ENCODE results near the gene RAPGEFL1.
A peak's percentile ranks its signal among the peaks of the same experiment; 100 is the strongest.
"Not testable (repeated sequence)": the region's sequence is repeated elsewhere in the genome, so short reads cannot be mapped to it uniquely, and the experiment has no call there.

RAPGEFL1 gene

DNA sequence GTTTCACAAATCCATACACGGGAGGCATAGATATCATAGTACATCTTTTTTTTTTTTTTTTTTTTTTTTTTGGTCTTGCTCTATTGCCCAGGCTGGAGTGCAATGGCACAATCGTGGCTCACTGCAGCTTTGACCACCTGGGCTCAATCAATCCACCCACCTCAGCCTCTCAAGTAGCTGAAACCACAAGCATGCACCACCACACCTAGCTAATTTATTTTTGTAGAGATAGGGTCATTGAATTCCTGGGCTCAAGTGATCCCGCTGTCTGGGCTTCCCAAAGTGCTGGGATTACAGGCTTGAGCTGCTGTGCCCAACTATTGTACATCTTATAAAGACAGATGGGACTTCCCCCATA, 3.5 kb upstream of the RAPGEFL1 start:
- no peak for DNase-seq (ENCODE audit: low spot score)

DNA sequence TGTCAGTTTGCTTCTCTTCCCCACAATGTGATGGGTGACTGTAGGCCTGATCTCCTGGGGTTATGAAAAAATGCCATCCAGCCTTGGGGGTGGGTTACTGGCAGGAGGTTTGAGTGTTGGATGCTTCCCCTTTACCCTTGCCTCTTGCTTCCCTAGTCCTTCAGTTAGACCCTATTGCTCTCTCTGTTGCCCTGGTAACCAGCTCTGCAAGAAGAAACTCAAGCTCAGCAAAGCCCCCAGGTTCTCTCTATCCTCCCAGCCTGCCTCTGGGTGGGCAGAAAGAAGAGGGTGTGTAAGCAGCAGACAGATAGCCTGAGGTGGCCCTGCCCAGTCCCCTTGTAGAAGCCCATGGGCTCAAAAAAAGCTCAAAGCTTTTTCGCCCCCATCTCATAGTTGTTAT, 2.8 kb upstream of the RAPGEFL1 start:
- no peak for DNase-seq (ENCODE audit: low spot score)

DNA sequence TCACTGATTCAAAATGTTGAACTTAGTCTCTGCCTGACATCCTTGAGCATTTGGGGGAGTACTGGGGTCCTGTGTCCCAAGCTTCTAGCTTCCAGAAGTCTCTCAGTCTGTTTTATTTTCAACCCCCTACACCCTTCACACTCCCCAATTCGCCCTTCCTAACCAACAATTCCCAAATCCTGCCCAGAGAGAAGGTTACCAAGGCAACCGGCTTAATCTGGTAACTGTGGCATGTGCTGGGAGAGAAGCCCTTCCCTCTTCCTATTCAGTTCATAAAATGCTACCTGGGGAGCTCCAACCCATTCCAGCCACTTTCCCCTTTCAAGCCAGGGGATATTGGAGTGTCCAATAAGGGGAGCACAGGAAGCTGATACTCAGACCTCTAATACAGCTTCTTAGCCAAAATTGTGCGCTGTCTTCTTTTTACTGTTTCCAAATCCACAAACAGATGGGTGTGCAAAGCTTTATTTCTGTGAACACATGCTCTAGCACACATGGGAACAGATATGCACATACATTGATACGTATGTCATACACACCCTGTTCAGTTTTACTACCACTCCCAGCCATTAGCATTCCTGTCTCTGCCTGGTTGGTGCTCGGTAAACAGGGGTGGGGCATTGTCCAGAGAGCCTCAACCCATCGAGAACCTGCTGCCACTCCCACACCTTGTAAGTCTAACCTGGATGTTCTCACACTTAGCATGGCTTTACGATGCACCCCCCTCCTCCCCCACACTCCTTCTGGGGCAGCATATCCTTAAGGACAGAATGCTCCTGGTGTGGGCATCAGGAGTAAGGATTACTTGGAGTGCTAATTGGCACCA, 1.1 kb upstream of the RAPGEFL1 start:
- DNase-seq (ENCODE audit: low spot score): no peak

DNA sequence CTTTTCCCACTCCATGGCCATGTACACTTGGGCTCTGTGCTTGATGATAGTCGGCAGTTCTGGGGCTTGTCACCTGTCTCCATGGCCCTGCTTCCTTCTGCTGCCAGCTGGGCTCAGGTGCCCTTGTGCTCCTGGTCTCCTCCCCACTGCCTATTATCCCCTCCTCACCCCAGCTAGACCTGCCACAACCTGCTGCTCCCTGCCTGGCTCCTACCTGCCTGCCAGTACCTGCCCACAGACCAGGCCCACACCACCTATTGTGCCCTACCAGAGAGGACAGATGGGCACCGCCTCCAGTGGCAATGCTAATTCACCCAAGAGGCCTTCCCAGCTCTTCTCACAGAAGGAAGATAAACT, 538 bp upstream of the RAPGEFL1 start:
- DNase-seq (ENCODE audit: low spot score): no peak

DNA sequence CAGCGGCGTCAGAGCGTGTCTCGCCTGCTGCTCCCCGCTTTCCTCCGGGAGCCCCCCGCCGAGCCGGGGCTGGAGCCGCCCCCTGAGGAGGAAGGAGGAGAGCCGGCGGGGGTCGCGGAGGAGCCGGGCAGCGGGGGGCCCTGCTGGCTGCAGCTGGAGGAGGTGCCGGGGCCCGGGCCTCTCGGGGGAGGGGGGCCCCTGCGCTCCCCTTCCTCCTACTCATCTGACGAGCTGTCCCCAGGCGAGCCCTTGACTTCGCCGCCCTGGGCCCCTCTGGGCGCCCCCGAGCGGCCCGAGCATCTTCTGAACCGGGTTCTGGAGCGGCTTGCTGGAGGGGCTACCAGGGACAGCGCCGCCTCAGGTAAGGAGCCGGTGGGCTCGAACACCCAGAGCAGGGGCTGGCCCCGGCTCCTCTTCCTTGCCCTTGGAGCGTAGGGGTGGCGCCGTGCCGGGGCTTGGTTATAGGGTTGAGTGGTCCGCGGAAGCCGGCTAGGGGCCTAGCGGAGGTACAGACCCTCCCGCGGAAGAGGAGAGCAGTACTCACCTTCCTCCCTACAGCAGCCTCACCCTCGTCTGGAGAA, 841 bp downstream of the RAPGEFL1 start:
- no peak for DNase-seq (ENCODE audit: low spot score)

DNA sequence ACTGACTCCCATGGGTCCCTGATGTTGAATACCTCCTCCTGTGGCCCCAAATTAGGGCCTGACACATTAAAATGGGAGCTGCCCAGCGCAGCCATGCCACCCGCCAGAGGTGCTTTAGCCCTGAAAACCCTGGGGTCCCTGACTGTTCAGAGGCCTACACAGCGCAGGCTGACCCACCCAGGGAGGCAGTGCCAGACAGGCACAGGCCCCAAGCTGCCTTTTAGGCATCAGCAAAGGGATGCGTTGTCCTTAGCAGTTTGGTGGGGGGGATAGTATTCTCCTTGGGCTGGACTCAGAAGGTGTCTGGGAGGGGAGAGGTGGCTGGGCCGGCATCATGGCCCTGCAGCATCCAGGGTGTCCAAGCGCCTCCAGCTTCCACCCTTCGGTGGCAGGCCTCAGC, 1.4 kb downstream of the RAPGEFL1 start:
- no peak for DNase-seq (ENCODE audit: low spot score)

DNA sequence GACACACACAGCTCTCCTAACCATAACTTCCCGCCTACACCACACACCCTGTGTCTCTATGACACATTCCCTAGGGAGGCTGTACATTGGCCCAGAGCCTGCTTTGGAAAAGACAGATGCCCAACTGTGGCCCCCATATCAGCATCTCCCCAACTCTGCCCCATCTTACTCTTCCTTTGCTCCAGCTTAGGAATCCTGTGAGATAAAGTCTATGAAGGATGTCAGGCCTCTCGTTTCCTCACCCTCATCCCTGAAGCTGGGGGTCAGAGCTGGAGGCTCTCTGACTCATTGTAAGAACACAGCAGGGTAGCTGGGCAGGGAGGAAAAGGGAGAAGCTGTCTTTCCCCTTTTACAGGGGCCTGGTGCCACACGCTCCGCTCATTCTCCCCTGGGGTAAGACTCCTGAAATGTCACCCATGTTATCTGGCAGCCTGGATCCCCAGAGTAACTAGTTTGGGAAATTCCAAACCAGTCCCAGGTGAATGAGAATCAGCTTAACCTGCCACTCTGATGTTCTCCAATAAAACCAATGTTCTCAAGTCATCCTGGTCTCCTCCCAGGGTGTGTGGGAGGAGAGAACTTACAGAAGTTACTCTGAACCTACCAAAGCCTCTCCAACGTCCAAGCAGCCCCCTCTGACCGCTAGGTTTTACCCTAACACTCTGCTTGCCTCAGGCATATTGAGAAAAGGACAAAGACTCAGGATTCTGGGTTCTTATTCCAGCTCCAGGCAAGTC, 2.8 kb downstream of the RAPGEFL1 start:
- no peak for DNase-seq (ENCODE audit: low spot score)

DNA sequence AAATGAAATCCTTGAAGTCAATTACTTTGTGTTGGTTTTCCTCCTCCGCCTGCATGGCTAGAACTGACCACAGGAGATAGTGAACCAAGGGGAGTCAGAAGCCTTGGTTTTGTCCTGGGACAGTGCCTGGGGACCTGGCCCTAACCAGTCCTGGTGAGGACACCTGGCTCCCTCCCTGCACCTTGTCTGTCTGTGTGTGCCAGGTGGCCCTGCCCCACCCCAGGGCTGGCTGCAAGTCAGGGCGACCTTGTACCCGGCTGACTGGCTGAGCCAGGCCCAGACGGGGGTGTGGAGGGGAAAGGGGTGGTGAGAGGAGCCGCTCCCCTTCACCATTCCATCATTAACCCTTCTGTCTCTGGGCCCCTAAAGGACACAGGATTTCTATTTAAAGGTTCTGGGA, 3.4 kb downstream of the RAPGEFL1 start:
- DNase-seq (ENCODE audit: low spot score): no peak

DNA sequence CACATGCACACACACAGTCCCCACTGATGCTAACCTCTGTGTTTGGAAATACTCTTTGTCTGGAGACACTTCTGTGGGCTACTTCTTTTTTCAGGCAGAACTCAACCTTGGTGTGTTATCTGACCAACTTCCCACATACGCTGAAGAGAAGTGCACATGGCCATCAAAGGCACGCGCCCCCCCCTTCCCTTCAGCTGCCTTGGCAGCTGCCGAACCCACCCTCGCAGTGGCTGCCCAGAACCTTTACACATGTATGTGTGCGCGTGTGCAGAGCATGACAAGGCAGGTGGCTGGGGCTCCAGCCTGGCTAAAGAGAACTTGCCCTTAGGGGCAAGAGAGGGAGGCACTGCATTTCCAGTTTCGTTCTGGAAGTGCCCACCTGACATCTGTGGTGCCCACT, 3.9 kb downstream of the RAPGEFL1 start:
- no peak for DNase-seq (ENCODE audit: low spot score)

DNA sequence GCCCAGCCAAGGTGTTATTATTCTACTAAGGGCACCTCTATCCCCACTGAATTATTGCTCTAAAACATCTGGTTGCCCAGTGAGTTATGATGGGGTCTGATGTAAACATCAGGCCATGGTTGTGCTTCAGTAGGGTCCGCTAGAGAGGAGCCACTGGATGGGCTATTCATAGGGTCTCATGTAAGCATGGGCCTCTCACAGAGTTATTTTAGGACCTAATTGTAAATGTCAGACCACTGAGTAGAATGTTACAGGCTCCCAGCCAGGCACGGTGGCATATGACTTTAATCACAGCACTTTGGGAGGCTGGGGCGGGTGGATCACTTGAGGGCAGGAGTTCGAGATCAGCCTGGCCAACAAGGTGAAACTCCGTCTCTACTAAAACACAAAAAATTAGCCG, 5.3 kb downstream of the RAPGEFL1 start:
- no peak for DNase-seq (ENCODE audit: low spot score)

DNA sequence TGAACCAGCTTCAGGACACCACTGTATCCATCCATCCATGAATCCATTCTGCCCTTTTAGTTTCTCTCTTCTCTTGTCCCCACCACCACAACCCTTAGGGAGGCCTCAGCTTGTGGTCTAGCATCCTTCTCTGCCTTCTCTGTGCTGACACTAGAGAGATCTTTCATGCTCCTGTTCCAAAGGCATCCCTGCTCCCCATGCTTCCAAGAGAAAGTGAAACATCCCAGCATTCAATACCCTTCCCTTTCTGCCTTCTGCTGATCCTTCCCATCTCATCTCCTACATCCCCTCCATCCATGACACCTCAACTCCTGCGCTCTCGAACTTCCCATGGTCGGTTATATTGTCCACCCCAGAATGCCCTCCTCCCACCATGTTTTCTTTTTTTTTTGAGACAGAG, 10.0 kb downstream of the RAPGEFL1 start:
- DNase-seq (ENCODE audit: low spot score): no peak

DNA sequence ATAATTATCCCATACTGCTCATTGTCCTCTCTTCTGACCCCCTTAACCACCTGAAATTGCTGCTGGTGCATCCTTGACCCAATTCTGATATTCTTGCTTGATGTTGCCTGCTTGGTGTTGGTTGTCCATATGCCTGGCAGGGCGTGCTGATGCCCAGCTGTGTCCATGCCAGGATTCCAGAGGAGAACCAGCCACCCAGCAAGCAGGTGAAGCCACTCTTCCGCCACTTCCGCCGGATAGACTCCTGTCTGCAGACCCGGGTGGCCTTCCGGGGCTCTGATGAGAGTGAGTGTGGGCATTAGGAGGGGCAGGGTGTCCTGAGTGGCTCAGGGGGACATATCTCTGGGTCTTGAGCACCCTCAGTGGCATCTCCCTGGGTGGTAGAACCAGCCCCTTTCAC, 11.4 kb downstream of the RAPGEFL1 start:
- DNase-seq (ENCODE audit: low spot score): no peak

DNA sequence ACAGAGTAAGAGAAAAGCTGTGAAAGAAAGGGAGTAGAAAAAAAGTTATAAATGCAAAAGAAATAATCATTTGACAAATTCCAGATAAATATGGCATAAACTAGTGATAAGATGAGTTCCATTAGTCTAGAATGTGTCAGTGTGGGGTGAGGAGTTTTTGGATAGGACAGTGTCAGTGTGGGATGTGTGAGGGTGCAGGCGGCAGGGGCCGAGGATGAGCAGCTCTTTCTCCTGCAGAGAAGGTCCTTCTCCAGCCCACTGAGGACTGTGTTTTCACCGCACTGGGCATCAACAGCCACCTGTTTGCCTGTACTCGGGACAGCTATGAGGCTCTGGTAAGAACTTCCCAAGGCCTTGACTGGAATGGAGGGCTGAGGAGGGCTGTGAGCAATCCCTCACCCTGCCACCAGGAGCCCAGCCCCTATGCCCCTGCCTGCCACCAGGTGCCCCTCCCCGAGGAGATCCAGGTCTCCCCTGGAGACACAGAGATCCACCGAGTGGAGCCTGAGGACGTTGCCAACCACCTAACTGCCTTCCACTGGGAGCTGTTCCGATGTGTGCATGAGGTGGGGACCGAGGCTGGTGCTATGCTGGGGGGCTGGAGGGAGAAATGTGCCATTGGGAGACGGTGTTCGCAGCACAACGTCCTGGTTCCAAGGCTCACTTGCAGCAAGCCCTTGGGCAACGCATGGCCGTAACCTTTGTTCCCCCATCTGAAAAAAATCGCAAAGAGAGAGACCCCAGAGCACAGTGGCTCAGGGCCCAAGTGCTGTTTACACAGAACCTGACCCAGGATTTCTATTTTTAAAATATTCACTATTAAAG, 13.1 kb downstream of the RAPGEFL1 start:
- no peak for DNase-seq (ENCODE audit: low spot score)

DNA sequence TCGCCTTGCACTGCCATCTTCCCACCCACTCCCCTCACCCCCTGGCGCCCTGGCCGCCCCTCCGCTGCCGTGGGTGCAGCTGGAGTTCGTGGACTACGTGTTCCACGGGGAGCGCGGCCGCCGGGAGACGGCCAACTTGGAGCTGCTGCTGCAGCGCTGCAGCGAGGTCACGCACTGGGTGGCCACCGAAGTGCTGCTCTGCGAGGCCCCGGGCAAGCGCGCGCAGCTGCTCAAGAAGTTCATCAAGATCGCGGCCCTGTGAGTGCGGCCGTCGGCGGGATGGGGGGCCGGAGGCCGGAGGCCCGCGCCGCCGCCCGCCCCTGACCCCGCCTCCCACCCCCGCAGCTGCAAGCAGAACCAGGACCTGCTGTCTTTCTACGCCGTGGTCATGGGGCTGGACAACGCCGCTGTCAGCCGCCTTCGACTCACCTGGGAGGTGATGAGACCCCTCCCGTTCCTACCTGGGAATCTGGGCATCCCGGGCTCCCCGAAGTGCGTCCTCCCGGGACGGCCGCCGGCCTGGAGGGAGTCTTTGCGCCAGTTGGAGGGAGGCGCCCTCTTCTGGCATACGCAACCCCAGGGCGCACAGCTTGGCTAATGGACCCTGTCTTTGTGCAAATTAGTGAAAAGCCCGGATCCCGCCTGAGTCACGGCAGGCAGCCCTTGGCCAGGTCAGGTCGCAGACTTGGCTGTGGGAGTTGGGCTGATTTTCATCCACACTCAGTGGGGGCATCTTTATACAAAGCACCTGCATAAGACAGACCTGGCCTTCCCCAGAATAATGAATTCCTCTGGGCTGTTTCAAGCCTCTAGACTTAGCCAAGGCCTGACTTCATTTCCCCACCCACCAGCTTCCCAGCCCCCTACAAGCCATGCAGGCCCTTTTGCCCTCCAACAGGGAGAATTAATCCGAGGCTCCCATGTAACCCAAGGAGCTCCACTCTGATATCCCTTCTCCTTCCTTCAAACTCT, 14.3 kb downstream of the RAPGEFL1 start:
- peak; percentile 69 for DNase-seq (ENCODE audit: low spot score)

DNA sequence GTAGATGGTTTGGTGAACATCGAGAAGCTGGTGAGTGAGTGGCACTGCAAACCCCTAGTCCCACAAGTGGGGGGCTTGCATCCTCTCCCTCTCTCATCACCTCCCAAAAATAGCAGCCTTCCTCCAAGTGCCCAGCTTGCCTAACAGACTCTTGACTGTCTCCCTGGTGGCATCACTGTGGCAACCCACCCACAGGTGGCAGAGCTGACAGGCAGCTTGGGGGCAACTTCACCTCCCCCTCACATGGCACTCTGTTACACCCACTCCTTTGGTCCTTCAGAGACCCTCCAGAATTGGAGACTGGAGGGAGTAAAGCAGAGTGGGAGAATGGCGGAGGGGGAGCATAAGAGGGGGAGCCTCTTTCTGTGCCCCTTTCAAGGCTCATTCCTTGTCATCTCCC, 15.7 kb downstream of the RAPGEFL1 start:
- DNase-seq (ENCODE audit: low spot score): no peak

DNA sequence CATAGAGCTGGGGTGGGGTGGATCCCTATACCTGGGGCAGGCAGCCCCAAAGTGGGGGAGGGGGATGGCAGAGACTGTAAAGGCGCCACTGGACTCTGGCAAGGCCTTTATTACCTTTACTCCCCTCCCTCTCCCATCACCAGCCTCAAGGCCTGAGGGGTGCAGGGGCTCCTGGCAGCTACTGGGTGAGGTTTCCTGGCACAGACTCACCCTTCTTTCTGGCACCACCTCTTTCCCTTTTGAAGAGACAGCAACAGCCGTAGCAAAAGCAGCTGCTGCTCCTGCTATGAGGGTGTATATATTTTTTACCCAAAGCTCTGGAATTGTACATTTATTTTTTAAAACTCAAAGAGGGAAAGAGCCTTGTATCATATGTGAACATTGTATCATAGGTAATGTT, 17.6 kb downstream of the RAPGEFL1 start:
- no peak for DNase-seq (ENCODE audit: low spot score)

DNA sequence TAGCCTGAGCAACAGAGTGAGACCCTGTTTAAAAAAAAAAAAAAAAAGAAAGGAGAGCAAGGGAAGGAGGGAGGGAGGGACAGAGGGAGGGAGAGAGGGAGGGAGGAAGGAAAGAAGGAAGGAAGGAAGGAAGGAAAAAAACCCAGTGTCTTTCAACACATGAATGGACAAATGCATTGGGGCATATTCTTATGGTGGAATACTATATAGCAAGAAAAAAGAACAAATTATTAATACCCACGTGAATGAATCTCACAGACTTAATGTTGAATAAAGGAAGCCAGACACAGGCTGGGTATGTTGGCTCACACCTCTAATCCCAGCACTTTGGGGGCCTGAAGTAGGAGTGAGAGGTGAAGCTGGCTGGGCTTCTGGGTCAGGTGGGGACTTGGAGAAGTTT, 20.3 kb downstream of the RAPGEFL1 start:
- no peak for DNase-seq (ENCODE audit: low spot score)

DNA sequence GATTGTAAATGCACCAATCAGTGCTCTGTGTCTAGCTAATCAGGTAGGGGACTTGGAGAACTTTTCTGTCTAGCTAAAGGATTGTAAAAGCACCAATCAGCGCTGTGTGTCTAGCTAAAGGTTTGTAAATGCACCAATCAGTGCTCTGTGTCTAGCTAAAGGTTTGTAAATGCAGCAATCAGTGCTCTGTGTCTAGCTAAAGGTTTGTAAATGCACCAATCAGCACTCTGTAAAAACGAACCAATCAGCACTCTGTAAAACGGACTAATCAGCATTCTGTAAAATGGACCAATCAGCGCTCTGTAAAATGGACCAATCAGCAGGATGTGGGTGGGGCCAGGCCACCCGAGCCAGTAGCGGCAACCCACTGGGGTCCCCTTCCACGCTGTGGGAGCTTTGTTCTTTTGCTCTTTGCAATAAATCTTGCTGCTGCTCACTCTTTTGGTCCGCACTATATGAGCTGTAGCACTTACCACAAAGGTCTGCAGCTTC, 20.7 kb downstream of the RAPGEFL1 start:
- DNase-seq (ENCODE audit: low spot score): not testable (repeated sequence)

DNA sequence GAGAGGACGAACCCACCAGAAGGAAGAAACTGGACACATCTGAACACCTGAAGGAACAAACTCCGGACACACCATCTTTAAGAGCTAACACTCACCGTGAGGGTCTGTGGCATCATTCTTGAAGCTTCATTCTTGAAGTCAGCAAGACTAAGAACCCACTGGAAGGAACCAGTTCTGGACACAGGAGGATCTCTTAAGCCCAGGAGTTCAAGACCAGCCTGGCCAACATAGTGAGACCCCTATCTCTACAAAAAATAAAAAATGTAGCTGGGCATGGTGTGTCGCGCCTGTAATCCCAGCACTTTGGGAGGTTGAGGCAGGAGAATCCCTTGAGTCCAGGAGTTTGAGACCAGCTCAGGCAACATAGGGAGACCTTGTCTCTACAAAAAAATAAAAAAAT, 21.3 kb downstream of the RAPGEFL1 start:
- no peak for DNase-seq (ENCODE audit: low spot score)

DNA sequence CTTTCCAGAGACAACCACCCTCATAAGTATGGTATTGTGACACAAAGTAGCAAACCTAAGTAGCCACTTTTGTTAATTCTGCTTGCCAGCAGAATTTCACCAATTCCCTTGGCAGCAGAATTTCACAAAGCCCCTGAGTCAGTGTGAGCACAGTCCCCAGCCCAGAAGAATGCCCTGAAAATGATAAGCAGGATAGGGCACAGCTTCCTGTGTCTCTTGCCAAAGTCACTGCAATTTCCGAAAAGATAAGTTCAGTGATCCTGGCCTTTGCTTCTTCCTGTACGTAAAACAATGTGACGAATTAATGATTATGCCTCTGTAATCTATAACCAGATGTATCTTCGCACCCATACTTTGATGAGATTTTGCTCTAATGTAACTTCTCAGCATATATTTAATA, 25.9 kb downstream of the RAPGEFL1 start:
- no peak for DNase-seq (ENCODE audit: low spot score)

DNA sequence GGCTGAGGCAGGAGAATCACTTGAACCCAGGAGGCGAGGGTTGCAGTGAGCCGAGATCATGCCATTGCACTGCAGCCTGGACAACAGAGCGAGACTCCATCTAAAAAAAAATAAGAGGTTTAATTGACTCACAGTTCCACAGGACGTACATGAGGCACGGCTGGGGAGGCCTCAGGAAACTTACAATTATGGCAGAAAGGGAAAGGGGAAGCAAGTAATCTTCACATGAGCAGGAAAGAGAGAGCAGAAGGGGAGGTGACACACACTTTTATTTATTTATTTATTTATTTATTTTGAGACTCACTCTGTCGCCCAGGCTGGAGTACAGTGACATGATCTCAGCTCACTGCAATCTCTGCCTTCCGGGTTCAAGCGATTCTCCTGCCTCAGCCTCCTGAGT, 28.9 kb downstream of the RAPGEFL1 start:
- not testable (repeated sequence) for DNase-seq (ENCODE audit: low spot score)
